Renal cortex interstitium (tissue), 11 donors: Measurements from ENCODE around the gene VAMP5. TPM values are rescaled to one million over a fixed set of nuclear protein-coding genes. Genes with fewer than 3 reads are reported as not detected.
"Not testable (repeated sequence)": the region's sequence is repeated elsewhere in the genome, so short reads cannot be mapped to it uniquely, and the experiment has no call there.

Experiments used
- DNase-seq, 11 donors: peaks; one replicate each; pipeline ENCODE4 v3.0.0-alpha.2; 2013; ENCODE audit warnings: low read depth in 9 of 11, low spot score in 4 of 11; ENCODE audit errors: extremely low read depth in 1 of 11
- polyA plus RNA-seq, 3 donors: library from polyadenylated mRNA; unstranded; fragments of 120-200 nt; gene quantifications; one replicate each; pipeline ENCODE4 v1.2.1, GENCODE V29; 2013; ENCODE audit not compliant: insufficient read length in 3 of 3

The VAMP5 gene
- polyA plus RNA-seq, 3 donors = 34.7 to 42.6 (median 38.1) TPM

DNA sequence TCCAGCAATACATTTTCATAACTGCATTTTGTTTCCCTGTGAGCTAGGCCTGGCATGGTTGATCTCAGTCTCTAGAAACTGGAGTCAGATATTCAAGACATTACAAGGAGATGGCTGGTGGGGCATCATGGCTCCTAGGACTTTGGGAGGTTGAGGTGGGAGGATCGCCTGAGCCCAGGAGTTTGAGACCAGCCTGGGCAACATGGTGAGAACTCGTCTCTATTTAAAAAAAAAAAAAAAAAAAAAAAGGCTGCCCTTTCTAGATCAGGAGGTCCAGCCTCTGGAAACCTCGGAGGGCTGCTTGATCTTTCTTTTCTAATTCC is 7.2 kb upstream of the VAMP5 start:
- no peak for DNase-seq

DNA sequence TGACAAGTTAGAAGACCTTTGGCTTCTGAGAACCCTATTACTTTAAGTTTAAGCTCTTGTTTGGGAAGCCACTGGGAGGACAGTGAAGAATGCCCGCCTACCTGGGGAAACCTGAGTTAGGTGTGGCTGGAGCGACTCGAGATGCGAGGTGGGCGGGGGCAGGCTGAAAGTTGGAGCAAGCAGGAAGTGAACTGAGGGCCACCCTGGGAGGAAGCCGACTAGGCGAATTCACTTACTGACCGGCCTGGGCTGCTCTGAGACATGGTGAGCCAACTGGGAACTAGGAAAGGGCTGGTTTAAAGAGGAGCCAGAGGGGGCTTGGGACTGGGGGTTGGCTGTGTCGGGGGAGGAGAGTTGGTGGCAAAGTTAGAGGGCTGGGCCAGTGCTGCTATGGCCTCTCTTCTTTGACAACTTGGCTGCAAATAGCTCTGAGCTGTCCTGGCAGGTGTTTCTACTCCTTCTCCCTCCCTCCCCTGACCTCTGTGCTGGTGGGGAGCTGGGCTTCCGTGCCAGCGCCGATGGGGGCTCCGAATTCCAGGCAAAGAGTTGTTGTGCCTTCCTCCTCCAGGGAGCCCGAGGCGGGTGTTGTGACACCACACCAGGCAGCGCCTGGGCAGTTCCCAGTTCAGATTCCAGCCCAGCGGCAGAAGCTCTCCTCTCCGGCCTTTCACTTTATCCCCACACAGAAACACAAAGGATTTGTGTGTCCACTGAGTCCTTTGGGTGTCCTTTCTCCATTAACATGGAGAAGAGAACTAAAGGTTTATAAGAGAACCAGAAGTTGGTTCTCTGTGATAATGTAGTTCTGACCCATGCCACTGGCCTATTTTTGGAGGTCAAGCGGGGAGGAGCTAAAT is 6.6 kb upstream of the VAMP5 start, which contains the start of gene VAMP8:
VAMP8 (plus strand) TSS at position 201 of the 857 bp plus-strand sequence; CDS start at position 262, 61 bp downstream.
- DNase-seq = peak in 1 of 11 donors; percentile 52

DNA sequence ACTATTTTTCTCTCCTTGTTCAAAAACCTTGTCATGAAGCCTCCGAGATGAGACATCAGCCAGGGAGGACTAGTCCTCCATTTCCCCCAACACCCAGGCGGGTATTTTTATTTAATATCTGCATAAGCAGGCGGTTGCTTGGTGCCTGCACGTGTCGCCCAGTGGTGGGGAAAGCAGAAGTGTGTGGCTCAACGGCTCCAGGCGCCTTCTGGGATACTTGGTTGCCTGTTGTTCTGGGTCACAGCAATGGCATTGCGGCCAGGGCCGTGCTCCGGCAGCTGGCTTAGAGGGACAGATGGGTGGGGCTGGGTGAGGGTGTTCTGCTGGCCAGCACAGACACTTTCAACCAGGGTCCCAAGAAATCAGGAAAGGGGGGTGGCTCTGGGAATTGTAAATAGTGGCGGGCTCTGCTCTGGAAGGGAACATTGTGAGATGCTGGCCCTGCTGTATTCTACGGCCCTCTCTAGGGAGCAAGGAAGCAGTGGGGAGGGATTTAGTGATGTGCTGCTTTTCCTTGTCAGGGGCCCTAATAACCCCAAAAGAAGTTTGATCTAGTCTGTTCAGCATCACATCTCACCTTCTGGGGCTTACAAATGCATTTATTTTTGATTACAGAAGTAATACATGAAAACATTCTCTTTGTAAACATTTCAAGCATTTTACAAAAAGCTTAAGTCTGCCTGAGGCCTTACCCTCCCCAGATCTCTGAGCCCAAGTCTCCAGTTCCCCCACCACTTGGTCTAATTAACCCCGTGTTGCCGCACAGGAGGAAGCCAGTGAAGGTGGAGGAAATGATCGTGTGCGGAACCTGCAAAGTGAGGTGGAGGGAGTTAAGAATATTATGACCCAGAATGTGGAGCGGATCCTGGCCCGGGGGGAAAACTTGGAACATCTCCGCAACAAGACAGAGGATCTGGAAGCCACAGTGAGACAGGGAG is 5.7 kb upstream of the VAMP5 start:
- no peak for DNase-seq

DNA sequence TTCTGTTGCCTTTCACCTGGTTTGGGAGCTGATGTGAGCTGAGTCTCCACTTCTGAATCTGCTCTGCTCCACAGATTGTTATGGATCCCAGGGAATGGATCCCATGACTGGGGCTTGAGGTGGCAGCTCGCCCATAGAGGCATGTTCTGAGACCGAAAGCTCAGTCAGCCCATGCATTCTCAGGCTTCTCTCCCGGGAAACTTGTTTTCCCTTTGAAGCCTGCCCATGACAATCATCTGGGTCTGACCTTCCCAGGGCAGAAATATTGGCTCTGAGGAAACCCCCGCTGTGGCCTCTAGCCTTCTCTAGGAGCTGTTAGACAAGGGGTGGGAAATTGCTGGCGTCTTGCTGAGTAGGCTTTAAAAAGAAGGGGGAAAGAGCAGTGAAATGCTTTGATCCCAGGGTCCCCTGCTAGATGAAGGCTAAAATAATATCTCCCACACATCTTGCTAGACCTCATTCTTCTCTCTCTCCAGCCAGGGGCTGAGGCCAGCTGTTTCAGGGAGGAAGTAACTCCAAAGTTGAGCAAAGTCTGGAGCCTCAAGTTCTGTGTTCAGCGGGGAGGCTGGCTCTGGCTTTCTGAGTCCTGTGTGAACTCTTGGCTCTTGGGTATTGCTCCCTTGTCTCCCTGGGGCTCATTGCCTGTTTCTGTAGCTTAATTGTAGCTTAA is 4.8 kb upstream of the VAMP5 start:
- DNase-seq = peak in 1 of 11 donors; percentile 36

DNA sequence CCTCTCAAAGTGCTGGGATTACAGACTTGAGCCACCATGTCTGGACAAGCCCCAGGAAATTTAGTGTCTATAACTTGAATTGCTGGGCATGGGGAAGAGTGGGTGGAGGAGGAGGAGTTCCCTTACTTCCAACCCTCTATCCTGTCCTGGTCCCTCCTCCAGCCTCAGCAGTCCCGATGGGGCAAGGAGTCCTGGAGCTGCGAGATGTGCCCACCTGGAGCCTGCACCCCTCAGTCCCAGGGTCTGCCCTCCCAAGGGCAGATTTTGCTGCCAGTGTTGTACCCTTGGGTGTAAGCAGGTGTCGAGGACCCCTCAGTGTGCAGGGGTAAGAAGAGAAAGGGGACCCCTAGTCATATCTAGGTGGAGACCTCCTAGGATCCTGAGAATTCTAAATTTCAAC is 4.0 kb upstream of the VAMP5 start:
- no peak for DNase-seq

DNA sequence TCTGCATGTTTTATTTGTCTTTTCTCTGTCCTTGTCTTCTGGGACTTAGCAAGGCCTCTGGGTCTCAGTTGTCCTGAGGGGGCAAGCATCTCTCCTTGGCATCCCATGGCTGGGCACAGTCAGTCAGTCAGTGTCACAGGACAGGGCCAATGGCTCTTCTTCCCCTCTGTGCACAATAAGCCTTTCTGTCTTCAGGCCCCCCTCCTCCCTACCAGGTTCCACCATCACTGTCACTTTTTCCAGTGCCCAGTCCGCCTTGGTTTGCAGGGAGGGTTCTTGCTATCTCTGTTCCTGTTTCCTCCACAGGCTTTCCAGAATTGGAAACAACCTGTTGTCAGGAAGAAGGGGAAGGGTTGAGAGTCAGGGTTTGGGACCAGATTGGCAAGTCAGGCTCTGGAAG is 1.7 kb upstream of the VAMP5 start:
- DNase-seq = no peak

DNA sequence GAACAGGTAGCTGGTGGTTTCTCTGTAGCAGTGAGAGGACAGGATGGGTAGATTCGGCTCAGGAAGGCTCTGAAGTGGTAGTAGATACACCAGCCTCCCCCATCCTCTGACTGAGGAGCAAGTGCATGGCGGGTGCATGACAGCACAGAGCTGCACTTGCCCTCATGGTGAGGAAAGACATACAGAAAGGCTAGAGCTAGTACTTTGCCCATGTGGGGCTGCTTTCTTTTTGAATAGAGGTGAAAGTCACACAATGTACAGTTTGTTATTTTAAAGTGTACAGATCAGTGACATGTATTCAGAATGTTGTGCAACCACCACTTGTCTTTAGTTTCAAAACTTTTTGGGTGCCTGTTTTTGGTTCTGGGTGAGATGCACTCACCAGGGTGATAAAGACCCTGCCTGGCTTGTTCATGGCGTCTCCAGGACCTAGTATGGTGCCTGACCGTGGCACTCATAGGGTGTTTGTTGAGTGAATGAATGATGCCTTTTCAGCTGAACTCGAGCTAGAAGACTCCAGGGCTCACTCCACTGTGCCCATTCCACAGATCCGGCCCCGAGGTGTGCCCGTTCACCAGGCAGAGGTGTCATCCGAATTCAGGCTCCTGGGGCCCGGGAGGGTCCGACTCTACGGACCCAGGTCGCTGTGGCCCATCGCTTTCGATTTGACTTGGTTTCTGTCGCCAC is 421 bp upstream of the VAMP5 start:
- no peak for DNase-seq

DNA sequence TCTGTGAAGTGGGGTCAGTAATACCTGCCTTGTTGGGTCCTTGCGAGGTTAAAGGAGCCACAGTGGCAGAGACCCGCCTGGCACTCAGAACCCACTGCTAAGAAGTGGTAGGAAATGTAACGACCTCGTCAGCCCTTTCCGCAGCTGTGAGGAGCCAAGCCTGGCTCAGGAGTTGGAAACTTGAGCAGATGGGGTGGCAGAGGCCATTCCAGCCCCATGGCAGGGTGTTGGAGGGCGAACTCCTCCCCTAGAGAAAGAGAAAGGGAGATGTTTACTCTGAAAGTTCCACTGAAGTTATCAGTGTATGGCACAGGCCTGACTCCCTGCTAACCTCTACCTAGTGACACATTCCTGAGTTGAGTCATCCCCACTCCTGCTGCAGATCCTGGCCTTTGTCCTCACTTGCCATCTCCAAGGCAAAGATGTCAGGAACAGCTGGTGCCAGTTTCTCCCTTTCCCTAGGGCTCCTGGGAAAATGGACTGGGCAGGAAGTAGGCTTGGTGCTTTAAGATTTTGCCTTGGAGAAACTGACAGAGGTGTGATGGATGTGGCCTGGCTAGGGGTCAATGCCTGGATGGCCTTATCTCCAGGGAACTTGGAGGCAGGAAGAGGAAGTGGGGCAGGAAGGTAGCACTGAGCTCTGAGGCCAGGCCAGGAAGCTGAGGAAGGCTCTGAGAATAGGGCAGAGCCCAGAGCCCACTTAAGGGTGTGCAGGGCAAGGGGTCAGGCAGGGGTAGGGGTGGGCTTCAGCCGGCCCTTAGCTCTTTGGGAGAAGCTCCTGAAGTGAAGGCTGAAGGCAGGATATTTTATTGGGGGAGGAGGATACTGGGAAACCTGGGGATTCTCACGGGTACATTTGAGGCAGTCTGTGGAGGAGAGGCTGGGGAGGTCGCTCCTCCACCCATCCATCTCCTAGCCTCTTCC is 888 bp downstream of the VAMP5 start:
- DNase-seq = peak in 2 of 11 donors; percentile 33 to 63

DNA sequence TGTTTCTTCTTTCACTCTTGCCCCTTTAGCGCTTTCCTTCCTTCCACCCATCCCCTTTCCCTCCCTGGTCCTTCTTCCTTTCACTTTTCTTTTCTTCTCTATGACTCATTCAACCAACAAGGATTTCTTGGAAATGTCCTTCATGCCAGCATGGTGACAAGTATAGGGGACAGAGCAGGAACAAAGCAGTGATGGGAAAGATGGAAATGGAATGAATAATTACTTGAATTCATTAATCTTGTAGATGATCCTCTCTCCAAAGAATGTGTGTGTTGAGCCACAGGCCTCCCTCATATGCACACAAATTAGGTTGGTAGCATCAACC is 1.5 kb downstream of the VAMP5 start:
- no peak for DNase-seq

DNA sequence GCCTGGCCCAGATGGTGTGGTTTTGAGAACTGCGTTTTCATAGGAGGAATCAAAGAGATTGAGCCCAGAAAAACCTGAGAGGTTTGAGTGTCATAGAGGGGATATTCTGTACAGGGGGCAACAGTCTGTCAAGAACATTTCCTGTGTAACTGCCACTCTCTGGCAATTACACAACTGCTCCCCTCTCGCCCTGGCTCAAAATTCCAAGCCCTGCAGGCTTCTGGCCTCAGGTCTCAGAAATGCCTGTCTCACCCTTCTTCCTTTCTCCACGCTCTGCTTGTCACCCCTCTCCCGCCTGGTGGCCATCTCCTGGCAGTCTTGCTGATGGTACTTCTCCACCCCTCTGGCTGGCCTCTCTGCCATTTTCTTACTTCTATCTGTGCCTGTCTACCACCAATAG is 4.0 kb downstream of the VAMP5 start:
- no peak for DNase-seq

DNA sequence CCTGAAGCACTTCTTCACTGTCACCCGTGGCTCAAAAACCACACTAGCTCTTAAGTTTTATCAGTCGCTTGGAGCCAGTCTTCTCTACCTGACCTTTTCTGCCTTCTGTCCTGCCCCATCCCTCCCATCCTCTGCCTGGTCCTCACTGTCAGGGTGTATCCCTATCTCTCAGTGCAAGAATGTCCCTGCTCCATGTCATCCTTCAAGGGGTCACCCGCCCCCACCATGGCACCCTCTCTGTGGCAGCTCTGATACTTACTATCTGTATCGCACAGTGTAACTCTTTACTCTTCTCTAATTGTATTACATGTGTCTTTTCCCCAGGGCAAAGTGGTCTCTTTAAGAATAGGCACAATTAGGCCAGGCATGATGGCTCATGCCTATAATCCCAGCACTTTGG is 4.4 kb downstream of the VAMP5 start:
- no peak for DNase-seq

DNA sequence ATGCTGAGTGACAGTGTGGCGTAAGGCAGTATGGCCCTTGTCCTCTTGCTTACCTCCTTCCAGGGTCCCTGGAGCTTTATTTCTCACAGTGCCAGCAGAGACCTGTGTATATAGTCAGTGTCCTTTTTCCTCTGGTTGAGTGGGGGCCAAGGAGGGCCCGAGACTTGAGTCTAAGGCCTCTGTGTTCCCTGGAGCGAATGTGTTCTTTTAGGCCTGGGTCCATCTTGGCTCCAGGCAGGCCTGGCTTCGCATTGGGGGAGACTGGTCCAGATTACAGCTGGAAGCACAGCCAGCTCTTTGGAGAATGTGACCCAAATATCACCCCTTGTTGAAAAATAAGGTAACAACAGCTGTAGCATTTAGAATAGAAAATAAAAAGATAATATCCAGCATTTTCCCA is 5.0 kb downstream of the VAMP5 start:
- no peak for DNase-seq

DNA sequence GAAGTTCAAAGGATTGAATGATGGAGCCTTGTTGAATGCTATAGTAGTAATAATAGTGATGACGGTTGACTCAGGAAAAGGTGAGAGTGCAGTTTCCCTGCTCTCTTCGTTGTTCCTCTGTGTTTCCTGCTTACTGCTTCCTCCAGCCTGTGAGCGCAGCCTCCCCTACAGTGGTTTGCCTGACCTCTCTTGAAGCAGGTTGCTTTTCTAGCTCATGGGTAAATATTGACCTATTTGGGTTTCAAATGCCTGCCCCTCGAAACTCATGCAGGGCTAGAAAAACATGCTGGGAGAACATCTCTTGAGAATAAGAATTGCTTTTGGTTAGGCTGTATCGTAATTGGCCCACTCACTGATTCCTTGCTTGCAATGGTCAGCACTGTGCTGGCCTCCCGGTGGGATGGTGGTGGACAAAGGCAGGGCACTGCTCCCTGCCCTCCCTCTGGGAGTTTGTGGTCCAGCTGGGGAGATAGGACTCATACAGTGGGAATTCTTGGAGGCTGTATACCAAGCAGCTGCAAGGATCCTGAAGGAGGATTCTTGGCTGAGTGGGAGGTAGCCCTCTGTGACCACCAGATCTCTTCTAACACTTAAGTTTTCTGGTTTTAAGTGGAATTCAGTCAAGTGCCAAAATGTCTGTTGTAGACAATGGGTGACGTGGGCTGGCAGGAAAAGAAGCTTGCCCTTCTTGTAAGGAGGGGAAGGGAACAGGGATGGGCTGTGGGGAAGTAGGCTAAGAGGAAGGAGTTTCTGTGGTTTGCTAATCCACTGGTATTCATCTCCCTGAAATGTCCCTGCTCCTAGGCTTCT is 6.0 kb downstream of the VAMP5 start:
- no peak for DNase-seq

DNA sequence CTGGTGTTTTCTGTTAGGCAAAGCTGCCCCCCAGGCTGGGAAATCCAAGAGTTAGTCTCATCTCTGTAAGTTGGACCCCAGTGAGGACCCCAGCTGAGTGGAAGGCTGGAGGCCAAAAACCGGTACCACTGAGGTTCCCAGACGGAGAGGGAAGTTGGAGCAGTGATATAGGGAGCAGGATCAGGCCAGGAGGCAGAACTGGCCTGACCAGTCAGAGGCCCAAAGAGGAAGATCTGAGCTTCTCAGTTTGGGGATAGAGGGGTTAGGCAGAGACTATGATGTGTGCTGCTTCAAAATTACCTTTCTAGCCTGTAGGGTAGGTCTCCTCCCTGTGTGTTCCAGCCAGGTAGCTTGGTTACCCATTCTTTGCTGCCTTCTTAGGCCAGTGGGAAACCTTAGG is 6.7 kb downstream of the VAMP5 start:
- DNase-seq = no peak

DNA sequence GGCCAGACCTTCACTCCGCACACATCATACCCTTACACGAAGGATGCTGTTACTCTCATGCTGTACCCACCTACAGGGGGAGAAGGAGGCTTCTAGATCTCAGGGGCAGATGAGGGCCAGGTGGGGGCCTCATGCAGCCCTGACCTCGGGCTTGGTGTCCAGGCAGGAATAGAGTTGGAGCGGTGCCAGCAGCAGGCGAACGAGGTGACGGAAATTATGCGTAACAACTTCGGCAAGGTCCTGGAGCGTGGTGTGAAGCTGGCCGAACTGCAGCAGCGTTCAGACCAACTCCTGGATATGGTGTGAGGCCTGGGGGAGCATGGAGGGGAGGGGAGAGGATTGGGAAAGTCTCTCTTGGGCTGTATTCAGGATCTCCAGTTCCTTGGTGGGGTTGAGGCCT is 7.3 kb downstream of the VAMP5 start:
- DNase-seq = no peak

DNA sequence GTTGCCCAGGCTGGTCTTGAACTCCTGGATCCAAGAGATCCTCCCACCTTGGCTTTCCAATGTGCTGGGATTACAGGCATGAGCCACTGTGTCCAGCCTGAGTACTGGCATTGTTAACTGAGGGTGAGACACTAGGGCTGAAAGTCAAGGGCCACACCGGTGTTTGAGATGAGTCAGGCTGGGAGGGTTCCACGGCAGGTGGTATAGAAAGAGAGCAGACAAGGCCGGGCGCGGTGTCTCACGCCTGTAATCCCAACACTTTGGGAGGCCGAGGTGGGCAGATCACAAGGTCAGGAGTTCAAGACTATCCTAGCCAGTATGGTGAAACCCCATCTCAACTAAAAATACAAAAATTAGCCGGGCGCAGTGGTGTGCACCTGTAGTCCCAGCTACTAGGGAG is 8.1 kb downstream of the VAMP5 start:
- DNase-seq = not testable (repeated sequence)

DNA sequence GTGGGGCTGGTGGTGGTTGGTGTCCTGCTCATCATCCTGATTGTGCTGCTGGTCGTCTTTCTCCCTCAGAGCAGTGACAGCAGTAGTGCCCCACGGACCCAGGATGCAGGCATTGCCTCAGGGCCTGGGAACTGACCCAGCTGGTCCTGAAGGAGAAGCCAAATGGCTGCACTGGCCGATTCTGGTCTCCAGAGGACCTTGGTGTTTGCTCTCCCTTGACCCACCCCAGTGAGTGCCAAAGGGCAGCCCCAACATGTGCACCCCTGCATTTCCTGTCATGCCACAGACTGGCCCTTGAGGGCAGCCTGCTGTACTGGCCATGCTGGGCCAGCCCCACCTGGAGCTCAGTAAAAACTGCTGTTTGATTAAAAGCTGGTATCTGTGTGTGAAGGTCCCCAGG is 8.8 kb downstream of the VAMP5 start:
- DNase-seq = no peak
